ENCODE data around the gene STX3.

- no peak for TF ChIP-seq EP300 (IDR thresholded peaks at IDR 0.05)
- no peak for TF ChIP-seq POLR2A (IDR thresholded peaks at IDR 0.05)
Measured at GRCh38 chr11:59765068-59765735, 10.0 kb downstream of the STX3 start.

Data from gastroesophageal sphincter (tissue), 2 donors.